GM23248 (cell line): ENCODE data around the gene MEG3.

Experiments
- EZH2 ChIP-seq: fragments of 200-600 bp; sonication (generic); IDR thresholded peaks from 2 replicates; pipeline ENCODE4 v1.6.1; 2018; ENCODE audit warnings: antibody characterized with exemption, mild to moderate bottlenecking; ENCODE audit not compliant: insufficient read depth, poor library complexity, severe bottlenecking
- EZH2phosphoT487 ChIP-seq: fragments of 200-600 bp; sonication (generic); IDR thresholded peaks from 2 replicates; pipeline ENCODE4 v1.6.1; 2018; ENCODE audit warnings: antibody characterized with exemption, moderate library complexity, mild to moderate bottlenecking, low read depth; ENCODE audit not compliant: insufficient read depth

GRCh38 chr14:100807979-100808734 lies 17.8 kb upstream of the MEG3 start:
- TF ChIP-seq EZH2 (no peak), EZH2phosphoT487 (no peak)
